AG20443 (cell line): ENCODE results near the gene PRXL2C.
"Not testable (repeated sequence)": the region's sequence is repeated elsewhere in the genome, so short reads cannot be mapped to it uniquely, and the experiment has no call there.

Source experiments
- DNase-seq: peaks from one replicate; pipeline ENCODE4 v3.0.0; 2012; ENCODE audit warnings: low spot score, mixed read lengths

Gene PRXL2C

DNA sequence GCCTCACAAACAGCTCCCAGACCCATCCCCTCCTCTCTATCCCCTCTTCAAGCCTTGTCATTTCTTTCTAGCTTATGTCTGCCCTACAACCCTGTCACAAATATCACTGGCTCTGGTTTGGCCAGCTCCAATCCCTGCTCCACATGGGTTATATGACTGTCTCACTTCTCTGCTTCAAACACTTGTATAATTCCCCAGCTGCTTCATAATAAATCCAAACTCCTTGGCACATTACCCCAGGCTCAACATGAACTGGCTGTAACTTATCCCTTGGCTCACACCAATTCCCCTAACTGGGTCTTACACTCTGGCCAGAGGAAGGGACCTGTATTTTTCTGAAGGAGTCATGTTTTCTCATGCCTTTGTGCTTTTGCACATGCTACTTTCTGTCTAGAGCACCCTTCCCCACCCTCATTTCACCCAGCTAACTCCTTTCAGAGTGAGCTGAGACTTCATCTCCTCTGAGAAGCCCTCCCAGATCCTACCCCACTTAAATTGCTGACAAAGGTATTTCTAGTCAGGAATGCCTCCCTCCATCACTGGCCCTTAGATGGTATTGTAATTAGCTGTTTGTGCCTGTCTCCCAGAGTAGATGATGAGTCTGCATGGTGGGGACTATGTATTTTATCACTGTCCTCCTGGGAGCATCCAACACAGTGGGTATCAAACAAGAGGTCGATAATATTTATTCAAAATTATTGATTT lies 5.3 kb downstream of the PRXL2C start:
- DNase-seq = no peak

GRCh38 chr9:96646081-96646991 lies 8.8 kb downstream of the PRXL2C start:
- peak; percentile 77 for DNase-seq

GRCh38 chr9:96644137-96644536 lies 11.0 kb downstream of the PRXL2C start:
- DNase-seq = no peak

DNA sequence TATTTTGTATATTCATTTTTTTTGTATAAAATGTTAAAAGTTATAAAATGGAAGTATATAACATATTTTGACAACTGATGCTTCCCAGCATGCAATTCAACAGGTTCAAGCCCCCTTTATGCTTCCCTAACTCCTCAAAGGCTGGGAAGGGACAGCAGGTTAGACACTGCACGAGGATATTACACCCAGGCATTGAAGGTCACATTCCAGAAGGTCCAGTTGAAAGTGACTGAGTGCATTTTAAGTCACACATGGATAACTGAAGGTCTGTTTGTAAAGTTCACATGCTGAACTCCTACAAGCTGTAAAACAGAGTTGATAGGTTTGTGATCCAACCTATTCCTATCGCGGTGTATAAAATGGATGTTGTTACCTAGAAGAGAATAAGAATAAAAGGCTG lies 13.6 kb downstream of the PRXL2C start:
- no peak for DNase-seq

DNA sequence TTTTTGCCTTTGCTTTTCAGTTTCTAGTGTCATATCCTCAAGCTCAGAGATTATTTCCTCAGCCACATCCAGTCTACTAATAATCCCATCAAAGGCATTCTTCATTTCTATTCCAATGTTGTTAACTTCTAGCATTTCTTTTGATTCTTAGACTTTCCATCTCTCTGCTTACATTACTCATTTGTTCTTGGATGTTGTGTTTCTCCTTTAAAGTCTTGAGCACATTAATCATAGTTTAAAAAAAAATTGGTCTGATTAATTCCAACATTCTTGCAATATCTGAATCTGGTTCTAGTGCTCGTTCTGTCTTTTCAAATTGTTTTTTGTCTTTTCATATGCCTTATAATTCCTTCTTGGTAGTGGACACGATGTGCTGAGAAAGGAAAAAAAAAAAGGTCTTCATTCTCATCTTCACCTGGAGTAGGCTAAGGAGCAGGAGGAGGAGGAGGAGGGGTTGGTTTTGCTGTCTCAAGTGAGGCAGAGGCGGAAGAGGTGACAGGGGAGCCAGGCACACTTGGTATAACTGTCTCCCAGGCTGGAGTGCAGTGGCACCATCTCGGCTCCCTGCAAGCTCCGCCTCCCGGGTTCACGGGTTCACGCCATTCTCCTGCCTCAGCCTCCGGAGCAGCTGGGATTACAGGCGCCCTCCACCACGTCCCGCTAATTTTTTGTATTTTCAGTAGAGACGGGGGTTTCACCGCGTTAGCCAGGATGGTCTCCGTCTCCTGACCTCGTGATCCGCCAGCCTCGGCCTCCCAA lies 16.3 kb downstream of the PRXL2C start:
- peak; percentile 12 for DNase-seq

DNA sequence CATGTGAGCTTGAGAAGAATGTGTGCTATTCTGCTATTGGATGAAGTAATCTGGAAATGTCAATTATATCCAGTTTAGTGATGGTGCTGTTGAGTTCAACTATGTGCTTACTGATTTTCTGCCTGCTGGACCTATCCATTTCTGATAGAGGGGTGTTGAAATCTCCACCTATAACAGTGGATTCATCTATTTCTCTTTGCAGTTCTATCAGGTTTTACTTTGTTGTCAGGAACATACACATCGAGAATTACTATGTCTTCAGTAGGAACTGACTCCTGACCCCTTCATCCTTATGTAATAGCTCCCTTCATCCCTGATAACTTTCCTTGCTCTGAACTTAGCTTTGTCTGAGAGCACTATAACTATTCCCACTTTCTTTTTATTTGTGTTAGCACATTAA lies 18.7 kb downstream of the PRXL2C start:
- no peak for DNase-seq

DNA sequence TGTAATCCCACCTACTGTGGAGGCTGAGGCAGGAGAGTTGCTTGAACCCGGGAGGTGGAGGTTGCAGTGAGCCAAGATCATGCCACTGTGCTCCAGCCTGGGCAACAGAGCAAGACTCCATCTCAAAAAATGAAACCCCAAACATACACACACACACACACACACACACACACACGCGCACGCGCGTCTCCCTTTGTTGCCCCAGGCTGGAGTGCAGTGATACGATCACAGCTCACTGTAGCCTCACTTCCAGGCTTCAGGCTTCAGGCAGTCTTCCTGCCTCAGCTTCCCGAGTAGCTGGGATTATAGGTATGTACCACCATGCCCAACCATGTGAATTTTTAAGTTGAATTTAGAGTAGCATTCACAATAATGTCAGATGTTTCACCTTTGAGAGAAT lies 21.5 kb downstream of the PRXL2C start:
- not testable (repeated sequence) for DNase-seq

GRCh38 chr9:96626912-96627311 lies 28.2 kb downstream of the PRXL2C start:
- no peak for DNase-seq

- DNase-seq = no peak
These were observed 33.5 kb downstream of the PRXL2C start for GRCh38 chr9:96621618-96622017.

GRCh38 chr9:96620832-96621269 lies 34.3 kb downstream of the PRXL2C start:
- DNase-seq = no peak

- no peak for DNase-seq
These were observed 35.0 kb downstream of the PRXL2C start for GRCh38 chr9:96620181-96620514.

DNA sequence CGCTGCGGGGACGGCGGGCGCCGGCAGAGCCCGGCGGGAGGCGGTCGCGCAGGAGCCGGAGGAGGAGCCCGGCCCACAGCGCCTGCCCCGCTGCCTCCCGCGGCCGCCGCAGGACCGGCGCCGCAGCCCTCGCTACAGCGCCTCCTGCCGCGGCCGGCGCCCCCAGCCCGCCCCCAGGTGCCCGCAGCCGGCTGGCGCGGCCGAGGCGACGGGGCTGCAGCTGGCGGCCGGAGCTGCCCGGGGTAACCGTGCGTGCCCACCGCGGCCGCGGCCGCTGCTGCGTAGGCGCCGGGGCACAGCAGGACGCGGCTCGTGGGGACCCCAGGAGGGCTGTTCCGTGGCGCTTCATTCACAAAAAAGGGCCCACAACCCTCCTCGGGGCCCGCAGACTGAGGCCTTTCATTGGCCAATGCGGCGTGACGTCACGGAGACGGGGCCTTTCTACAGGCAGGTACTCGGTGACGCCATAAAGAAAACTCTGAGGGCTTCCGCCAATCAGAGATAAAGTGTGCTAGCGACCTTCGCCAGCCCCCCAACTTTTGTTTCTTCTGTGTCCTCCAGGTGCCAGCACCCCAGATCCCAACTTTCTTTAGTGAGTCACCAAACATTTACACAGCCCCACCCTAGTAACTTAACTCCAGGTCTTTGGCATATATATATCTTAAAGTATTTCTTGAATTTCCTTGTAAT lies 35.5 kb downstream of the PRXL2C start, which contains the start of gene CDC14B:
Gene CDC14B, minus strand, starts transcription at position 353 of the 690 bp plus-strand sequence. CDS start 465 bp downstream, outside the sequence.
- DNase-seq = peak; percentile 90

DNA sequence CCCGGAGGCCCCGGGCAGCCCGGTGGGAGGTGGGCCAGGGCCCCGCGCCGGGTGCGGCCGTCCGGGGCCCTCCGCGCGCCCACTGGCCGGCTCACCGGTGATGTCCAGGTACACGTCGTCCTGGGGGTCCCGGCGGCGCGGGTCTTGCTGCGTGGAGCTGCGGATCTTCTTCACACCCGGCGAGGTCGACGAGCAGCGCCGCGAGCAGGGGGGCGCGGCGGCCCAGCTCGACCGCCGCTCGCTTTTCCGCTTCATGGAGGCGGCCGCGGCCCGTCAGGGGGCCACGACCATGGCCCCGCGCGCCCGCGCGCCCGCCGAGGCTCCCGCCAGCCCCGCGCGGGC lies 36.0 kb downstream of the PRXL2C start:
- no peak for DNase-seq

GRCh38 chr9:96618209-96619123 lies 36.7 kb downstream of the PRXL2C start:
- peak; percentile 81 for DNase-seq

- no peak for DNase-seq
These were observed 37.5 kb downstream of the PRXL2C start for GRCh38 chr9:96617439-96618185.

DNA sequence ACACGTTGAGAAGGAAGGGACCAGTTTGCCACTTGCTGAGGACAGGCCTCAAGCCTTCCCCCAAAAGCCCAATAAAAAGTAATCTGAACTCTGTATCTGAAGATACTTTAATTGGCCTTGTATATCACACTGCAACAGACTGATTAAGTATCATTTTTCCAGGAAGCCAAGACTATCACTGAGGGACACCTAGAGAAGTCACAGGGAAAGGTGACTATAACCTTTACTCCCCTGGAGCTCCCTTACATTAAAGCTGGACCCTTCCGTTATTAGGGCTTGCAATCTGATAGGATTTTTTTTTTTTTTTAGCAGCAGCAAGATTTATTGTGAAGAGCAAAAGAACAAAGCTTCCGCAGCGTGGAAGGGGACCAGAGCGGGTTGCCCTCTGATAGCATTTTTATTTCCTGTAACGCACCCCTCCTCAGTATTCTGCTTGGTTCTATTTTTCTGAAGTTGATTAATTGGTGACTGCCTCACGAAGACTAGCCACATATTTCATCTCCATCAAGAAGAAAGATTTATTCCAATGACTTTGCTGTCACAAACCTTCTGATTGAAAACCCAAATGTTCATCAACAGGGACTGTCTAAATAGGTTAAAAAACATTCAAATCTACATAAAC lies 38.2 kb downstream of the PRXL2C start:
- DNase-seq = no peak

- DNase-seq = no peak
These were observed 39.7 kb downstream of the PRXL2C start for GRCh38 chr9:96615411-96615810.

DNA sequence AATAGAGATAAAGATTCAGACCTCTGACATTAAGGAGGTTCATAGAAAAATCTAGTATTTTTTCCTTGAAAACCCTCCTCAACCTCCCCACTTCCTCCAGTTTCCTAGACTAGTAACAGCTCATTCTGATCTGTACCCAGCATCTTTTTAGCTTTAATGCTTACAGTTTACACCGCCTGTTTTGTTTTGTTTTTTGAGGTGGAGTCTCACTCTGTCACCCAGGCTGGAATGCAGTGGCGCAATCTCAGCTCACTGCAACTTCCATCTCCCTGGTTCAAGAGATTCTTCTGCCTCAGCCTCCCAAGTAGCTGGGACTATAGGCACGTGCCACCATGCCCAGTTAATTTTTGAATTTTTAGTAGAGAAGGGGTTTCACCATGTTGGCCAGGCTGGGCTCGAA lies 40.5 kb downstream of the PRXL2C start:
- DNase-seq = peak; percentile 32

- no peak for DNase-seq
These were observed 42.0 kb downstream of the PRXL2C start for GRCh38 chr9:96612966-96613589.
